Measurements from ENCODE around the gene CCDC157. TPM values are rescaled to one million over a fixed set of nuclear protein-coding genes. Genes with fewer than 3 reads are reported as not detected.

CCDC157 gene
- total and polyA plus RNA-seq, 3 experiments from 2014 or later: 1.4 to 2.9 (median 2.7) TPM

DNA sequence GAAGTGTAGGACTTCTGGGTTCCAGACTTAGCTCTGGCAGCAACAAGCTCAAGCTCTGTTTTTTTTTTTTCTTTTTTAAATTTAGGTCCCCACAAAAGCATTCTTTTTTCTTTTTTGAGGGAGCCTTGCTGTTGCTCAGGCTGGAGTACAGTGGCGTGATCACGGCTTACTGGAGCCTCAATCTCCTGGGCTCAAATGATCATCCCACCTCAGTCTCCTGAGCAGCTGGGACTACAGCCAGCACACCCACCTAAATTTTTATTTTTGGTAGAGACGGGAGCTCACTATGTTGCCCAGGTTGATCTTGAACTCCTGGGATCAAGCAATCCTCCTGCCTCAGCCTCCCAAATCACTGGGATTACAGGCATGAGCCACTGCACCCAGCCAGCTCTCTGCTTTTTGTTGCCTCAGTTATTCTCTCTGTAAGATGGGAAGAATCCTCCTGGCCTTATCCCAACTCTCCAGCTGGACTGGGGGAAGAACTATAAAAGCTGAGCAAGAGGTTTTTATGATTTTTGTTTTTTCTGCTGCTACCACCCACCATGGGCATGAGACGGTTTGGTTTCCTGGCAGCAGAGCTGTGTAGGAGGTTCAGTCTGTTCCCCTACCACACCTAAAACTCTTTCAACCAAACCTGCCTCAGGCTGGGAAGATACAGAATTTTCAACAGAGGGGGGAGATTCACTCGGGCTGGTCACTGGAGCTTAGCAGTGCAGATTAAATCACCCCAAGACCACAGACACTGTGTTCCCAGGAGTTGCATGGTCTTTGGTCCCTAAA, 57.1 kb downstream of the CCDC157 start:
- no peaks in the 10 kb centered on the region for H3K4me1 Mint-ChIP-seq

GRCh38 chr22:30414525-30415047, 57.8 kb downstream of the CCDC157 start:
- no peak overlapping the region for H3K27ac ChIP-seq (ENCODE audit: low read depth, low read length)
- Mint-ChIP-seq H3K27me3 (no peaks in the 10 kb centered on the region), H3K9me3 (no peaks in the 10 kb centered on the region), H3K36me3 (peaks cover 8 to 52% (median 21%) of the 10 kb centered on the region in 3 donors), H3K4me1 (no peaks in the 10 kb centered on the region), H3K4me3 (peak overlapping the region in 1 of 7 donors; percentile 40), H3K27ac (peak overlapping the region in 2 of 8 donors; percentile 2 to 30)
- H3K36me3 ChIP-seq (ENCODE audit: insufficient read depth, low read length): no peaks in the 10 kb centered on the region
- ChIA-PET CTCF (interaction anchor here (1.1 to 1.4 kb wide), 4 partner anchors 10 to 151 kb away, joined by 3 to 5 read pairs (median 4); partner anchors contain the start of genes MTFP1 and SEC14L2), POLR2A (interaction anchor here (1.4 kb wide), 1 partner anchor 9 kb away, joined by 5 read pairs; no protein-coding TSS in a partner anchor)
- H3K4me1 ChIP-seq (ENCODE audit: insufficient read depth, low read length): peaks cover 15% of the 10 kb centered on the region
- no peak for DNase-seq
- no peaks in the 10 kb centered on the region for H3K27me3 ChIP-seq (ENCODE audit: insufficient read depth, low read length, poor library complexity, severe bottlenecking)
- no peak overlapping the region for H3K4me3 ChIP-seq (ENCODE audit: low read length)
- H3K9me3 ChIP-seq (ENCODE audit: low read length): no peaks in the 10 kb centered on the region

More for the DNA sequence above, 57.1 kb downstream of the CCDC157 start:
- Histone ChIP-seq H3K4me1 (ENCODE audit: insufficient read depth, low read length) (peaks cover 15% of the 10 kb centered on the region), H3K4me3 (ENCODE audit: low read length) (no peak overlapping the region), H3K9me3 (ENCODE audit: low read length) (no peaks in the 10 kb centered on the region), H3K27me3 (ENCODE audit: insufficient read depth, low read length, poor library complexity, severe bottlenecking) (no peaks in the 10 kb centered on the region), H3K36me3 (ENCODE audit: insufficient read depth, low read length) (no peaks in the 10 kb centered on the region), H3K27ac (ENCODE audit: low read depth, low read length) (no peak overlapping the region)
- ChIA-PET CTCF (interaction anchor here (1.1 to 3.3 kb wide), 6 partner anchors 11 to 150 kb away, joined by 3 to 12 read pairs (median 4); partner anchors contain the start of genes MTFP1 and SEC14L2), POLR2A (interaction anchor here (1.4 kb wide), 1 partner anchor 10 kb away, joined by 5 read pairs; no protein-coding TSS in a partner anchor)
- Mint-ChIP-seq H3K4me3 (no peak overlapping the region), H3K9me3 (no peaks in the 10 kb centered on the region), H3K36me3 (peaks cover 8 to 49% (median 21%) of the 10 kb centered on the region in 3 donors), H3K27me3 (no peaks in the 10 kb centered on the region), H3K27ac (peak overlapping the region in 3 of 8 donors; percentile 12 to 81 (median 70))
- DNase-seq: peak in 1 of 5 donors; percentile 33

GRCh38 chr22:30416403-30416802, 59.6 kb downstream of the CCDC157 start:
- H3K36me3 ChIP-seq (ENCODE audit: insufficient read depth, low read length): no peaks in the 10 kb centered on the region
- DNase-seq: no peak
- Mint-ChIP-seq H3K36me3 (peaks cover 8 to 58% (median 23%) of the 10 kb centered on the region in 3 donors), H3K4me1 (peaks cover 2 to 8% (median 3%) of the 10 kb centered on the region in 3 donors), H3K4me3 (no peak overlapping the region), H3K27ac (peak overlapping the region in 2 of 8 donors; percentile 68 to 91), H3K27me3 (no peaks in the 10 kb centered on the region), H3K9me3 (no peaks in the 10 kb centered on the region)
- ChIA-PET POLR2A (no interaction called here), CTCF (interaction anchor here (0.6 kb wide), 1 partner anchor 14 kb away, joined by 3 read pairs; no protein-coding TSS in a partner anchor)
- H3K27me3 ChIP-seq (ENCODE audit: insufficient read depth, low read length, poor library complexity, severe bottlenecking): no peaks in the 10 kb centered on the region
- no peaks in the 10 kb centered on the region for H3K9me3 ChIP-seq (ENCODE audit: low read length)
- H3K4me3 ChIP-seq (ENCODE audit: low read length): no peak overlapping the region
- H3K27ac ChIP-seq (ENCODE audit: low read depth, low read length): no peak overlapping the region
- H3K4me1 ChIP-seq (ENCODE audit: insufficient read depth, low read length): peaks cover 15% of the 10 kb centered on the region

DNA sequence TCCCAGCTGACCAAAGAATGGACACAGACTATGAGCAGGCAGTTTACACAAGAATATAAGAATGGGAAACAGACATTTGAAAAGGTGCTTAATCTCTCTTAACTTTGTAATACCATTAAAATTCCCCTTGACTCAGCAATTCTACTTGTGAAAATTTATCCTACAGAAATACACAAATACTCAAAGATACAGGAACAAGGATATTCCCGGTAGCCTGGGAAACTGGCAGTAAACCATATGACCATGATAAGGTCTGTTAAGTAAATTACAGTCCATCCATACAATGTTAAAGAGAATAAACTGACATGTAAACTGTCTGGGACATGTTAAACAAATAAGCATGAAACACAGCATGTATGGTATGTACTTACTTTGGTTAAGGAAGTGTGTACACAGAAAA, 60.0 kb downstream of the CCDC157 start:
- H3K27me3 Mint-ChIP-seq: no peaks in the 10 kb centered on the region
- Histone ChIP-seq H3K4me1 (ENCODE audit: insufficient read depth, low read length) (peaks cover 15% of the 10 kb centered on the region), H3K36me3 (ENCODE audit: insufficient read depth, low read length) (no peaks in the 10 kb centered on the region), H3K9me3 (ENCODE audit: low read length) (no peaks in the 10 kb centered on the region), H3K27me3 (ENCODE audit: insufficient read depth, low read length, poor library complexity, severe bottlenecking) (no peaks in the 10 kb centered on the region), H3K4me3 (ENCODE audit: low read length) (no peak overlapping the region), H3K27ac (ENCODE audit: low read depth, low read length) (no peak overlapping the region)
- H3K27ac Mint-ChIP-seq: peak overlapping the region in 1 of 8 donors; percentile 35
- no peak for DNase-seq
- H3K36me3 Mint-ChIP-seq: peaks cover 8 to 61% (median 23%) of the 10 kb centered on the region in 3 donors
- no peak overlapping the region for H3K4me3 Mint-ChIP-seq
- no peaks in the 10 kb centered on the region for H3K9me3 Mint-ChIP-seq
- ChIA-PET CTCF (interaction anchor here (0.6 kb wide), 1 partner anchor 14 kb away, joined by 3 read pairs; no protein-coding TSS in a partner anchor), POLR2A (no interaction called here)
- peaks cover 2 to 11% (median 8%) of the 10 kb centered on the region in 3 donors for H3K4me1 Mint-ChIP-seq

DNA sequence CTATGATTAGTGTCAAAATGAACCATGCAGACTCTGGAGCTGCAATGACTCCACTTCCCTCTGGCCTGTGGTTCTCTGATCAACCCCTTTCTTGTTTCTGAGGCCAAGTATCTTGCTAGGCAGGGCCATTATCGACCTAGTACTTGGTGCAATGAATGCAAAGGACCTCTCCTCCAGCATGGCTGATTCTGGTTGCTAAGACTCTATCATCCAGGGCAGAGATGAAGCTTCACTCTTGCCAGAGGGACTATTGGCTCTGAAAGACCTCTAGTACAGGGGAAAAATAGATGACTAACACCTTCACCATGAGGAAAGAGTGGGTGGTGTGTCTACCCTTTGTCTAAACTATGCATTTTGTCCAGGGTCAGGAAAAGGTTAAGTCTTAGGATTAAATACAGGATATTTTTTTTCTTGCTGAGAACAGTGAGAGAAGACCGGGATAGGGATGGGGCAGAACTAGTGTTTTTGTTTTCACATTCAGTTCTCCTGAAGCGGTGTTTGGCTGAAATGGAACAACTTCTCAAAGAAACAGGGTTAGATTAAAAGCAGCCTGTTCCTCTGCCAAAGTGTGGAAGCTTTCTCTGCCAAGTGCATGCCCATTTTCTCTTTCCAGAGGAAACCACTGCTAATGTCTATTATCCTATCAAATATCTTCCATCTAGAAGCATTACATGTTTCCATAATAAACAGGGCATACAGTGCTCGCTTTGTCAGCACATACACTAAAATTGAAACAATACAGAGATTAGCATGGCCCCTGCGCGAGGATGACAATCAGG, 63.7 kb downstream of the CCDC157 start:
- ChIA-PET POLR2A (no interaction called here), CTCF (interaction anchor here (0.8 to 1.9 kb wide), 2 partner anchors 8 to 25 kb away, joined by 3 to 5 read pairs; no protein-coding TSS in a partner anchor)
- peak overlapping the region in 1 of 7 donors; percentile 73 for H3K4me3 Mint-ChIP-seq
- no peak for DNase-seq
- peaks cover 28% of the 10 kb centered on the region for H3K4me1 ChIP-seq (ENCODE audit: insufficient read depth, low read length)
- H3K27me3 ChIP-seq (ENCODE audit: insufficient read depth, low read length, poor library complexity, severe bottlenecking): no peaks in the 10 kb centered on the region
- peak overlapping the region in 1 of 8 donors; percentile 40 for H3K27ac Mint-ChIP-seq
- H3K4me3 ChIP-seq (ENCODE audit: low read length): no peak overlapping the region
- no peaks in the 10 kb centered on the region for H3K36me3 ChIP-seq (ENCODE audit: insufficient read depth, low read length)
- no peaks in the 10 kb centered on the region for H3K27me3 Mint-ChIP-seq
- H3K9me3 ChIP-seq (ENCODE audit: low read length): no peaks in the 10 kb centered on the region
- no peaks in the 10 kb centered on the region for H3K9me3 Mint-ChIP-seq
- H3K27ac ChIP-seq (ENCODE audit: low read depth, low read length): no peak overlapping the region
- peaks cover 8 to 54% (median 20%) of the 10 kb centered on the region in 3 donors for H3K36me3 Mint-ChIP-seq
- H3K4me1 Mint-ChIP-seq: peaks cover 33 to 44% (median 41%) of the 10 kb centered on the region in 3 donors

DNA sequence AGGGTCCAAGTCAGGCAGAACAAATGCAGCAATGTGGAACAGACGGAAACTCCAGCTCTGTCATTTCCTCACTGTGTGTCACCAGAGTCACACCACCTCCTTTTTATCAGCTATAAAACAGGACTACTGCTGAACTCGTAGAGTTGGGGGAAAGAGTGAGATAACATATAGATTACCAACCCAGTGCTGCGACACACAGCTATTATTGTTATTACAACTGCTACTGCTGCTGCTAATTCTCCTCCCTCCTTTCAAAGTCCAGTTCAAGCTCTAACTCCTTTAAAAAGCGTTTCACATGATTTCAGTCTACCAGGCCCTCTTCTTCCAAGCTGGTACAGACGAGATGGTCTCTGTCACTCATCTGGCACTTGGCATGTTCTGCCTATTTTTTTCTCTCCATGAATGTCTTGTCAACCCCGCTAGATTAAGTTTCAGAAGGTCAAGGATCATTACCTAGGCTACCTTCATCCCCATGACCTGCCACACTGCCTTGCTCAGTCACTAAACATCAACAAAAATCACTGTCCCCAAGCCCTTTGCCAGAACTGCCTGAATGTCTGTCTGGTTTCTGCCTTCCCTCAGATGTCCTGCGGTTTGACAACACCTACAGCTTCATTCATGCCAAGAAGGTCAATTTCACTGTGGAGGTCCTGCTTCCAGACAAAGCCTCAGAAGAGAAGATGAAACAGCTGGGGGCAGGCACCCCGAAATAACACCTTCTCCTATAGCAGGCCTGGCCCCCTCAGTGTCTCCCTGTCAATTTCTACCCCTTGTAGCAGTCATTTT, 65.1 kb downstream of the CCDC157 start:
- Mint-ChIP-seq H3K4me3 (peak overlapping the region; percentile 44 to 98 (median 95)), H3K27me3 (no peaks in the 10 kb centered on the region), H3K4me1 (peaks cover 45 to 56% (median 55%) of the 10 kb centered on the region in 3 donors), H3K9me3 (no peaks in the 10 kb centered on the region), H3K27ac (peak overlapping the region in 7 of 8 donors; percentile 86 to 99 (median 95)), H3K36me3 (peaks cover 0 to 49% (median 12%) of the 10 kb centered on the region in 3 donors)
- no peak for DNase-seq
- Histone ChIP-seq H3K36me3 (ENCODE audit: insufficient read depth, low read length) (no peaks in the 10 kb centered on the region), H3K9me3 (ENCODE audit: low read length) (no peaks in the 10 kb centered on the region), H3K4me3 (ENCODE audit: low read length) (peak overlapping the region; percentile 4), H3K4me1 (ENCODE audit: insufficient read depth, low read length) (peaks cover 36% of the 10 kb centered on the region), H3K27ac (ENCODE audit: low read depth, low read length) (peak overlapping the region; percentile 84), H3K27me3 (ENCODE audit: insufficient read depth, low read length, poor library complexity, severe bottlenecking) (no peaks in the 10 kb centered on the region)
- ChIA-PET POLR2A (interaction anchor here (0.5 kb wide), 1 partner anchor 439 kb away, joined by 3 read pairs; no protein-coding TSS in a partner anchor), CTCF (interaction anchor here (0.8 to 4.7 kb wide), 5 partner anchors 9 to 133 kb away, joined by 3 to 30 read pairs (median 5); partner anchors contain the start of gene CASTOR1)

Measured in CD8-positive, alpha-beta memory T cell (primary cell).